ENCODE measurements around the gene S1PR4.

Gene S1PR4

GRCh38 chr19:3204646-3205275, 26.2 kb downstream of the S1PR4 start:
- TF ChIP-seq MYC (IDR thresholded peaks at IDR 0.05; ENCODE audit: low read depth, low read length) (no peak), MAX (IDR thresholded peaks at IDR 0.05; ENCODE audit: low read depth, low read length) (no peak), POLR2A (IDR thresholded peaks at IDR 0.05; ENCODE audit: extremely low read depth, insufficient read length) (no peak), CTCF (IDR thresholded peaks at IDR 0.05; ENCODE audit: low read depth, low read length) (no peak)
- no peak overlapping the region for H3K4me3 ChIP-seq (ENCODE audit: low read depth, low read length)
- DNase-seq (ENCODE audit: low read depth), result no peak

GRCh38 chr19:3206216-3206953, 27.8 kb downstream of the S1PR4 start:
- TF ChIP-seq MAX (IDR thresholded peaks at IDR 0.05; ENCODE audit: low read depth, low read length), result no peak
- TF ChIP-seq POLR2A (IDR thresholded peaks at IDR 0.05; ENCODE audit: extremely low read depth, insufficient read length), result no peak
- no peak for TF ChIP-seq MYC (IDR thresholded peaks at IDR 0.05; ENCODE audit: low read depth, low read length)
- TF ChIP-seq CTCF (IDR thresholded peaks at IDR 0.05; ENCODE audit: low read depth, low read length), result no peak
- DNase-seq (ENCODE audit: low read depth), result no peak
- H3K4me3 ChIP-seq (ENCODE audit: low read depth, low read length), result no peak overlapping the region

- peak; percentile 31 for DNase-seq (ENCODE audit: low read depth)
- no peak overlapping the region for H3K4me3 ChIP-seq (ENCODE audit: low read depth, low read length)
- TF ChIP-seq MAX (IDR thresholded peaks at IDR 0.05; ENCODE audit: low read depth, low read length) (no peak), CTCF (IDR thresholded peaks at IDR 0.05; ENCODE audit: low read depth, low read length) (no peak), MYC (IDR thresholded peaks at IDR 0.05; ENCODE audit: low read depth, low read length) (no peak), POLR2A (IDR thresholded peaks at IDR 0.05; ENCODE audit: extremely low read depth, insufficient read length) (no peak)
These were observed 29.1 kb downstream of the S1PR4 start for GRCh38 chr19:3207461-3208242.

GRCh38 chr19:3208317-3209207, 30.0 kb downstream of the S1PR4 start:
- DNase-seq (ENCODE audit: low read depth), result no peak
- TF ChIP-seq MAX (IDR thresholded peaks at IDR 0.05; ENCODE audit: low read depth, low read length), result no peak
- TF ChIP-seq POLR2A (IDR thresholded peaks at IDR 0.05; ENCODE audit: extremely low read depth, insufficient read length), result no peak
- TF ChIP-seq CTCF (IDR thresholded peaks at IDR 0.05; ENCODE audit: low read depth, low read length), result no peak
- no peak for TF ChIP-seq MYC (IDR thresholded peaks at IDR 0.05; ENCODE audit: low read depth, low read length)
- H3K4me3 ChIP-seq (ENCODE audit: low read depth, low read length), result no peak overlapping the region

Data from NB4 (cell line).